Hematopoietic multipotent progenitor cell treated with erythropoietin and hydrocortisone succinate and interleukin-3 and kit ligand, for 15 days (in vitro differentiated cells): ENCODE data around the gene CAMSAP1.

Experiments used
- DNase-seq: peaks from one replicate; pipeline ENCODE4 v3.0.0-alpha.2; 2015; ENCODE audit warnings: low spot score

The CAMSAP1 gene

DNA sequence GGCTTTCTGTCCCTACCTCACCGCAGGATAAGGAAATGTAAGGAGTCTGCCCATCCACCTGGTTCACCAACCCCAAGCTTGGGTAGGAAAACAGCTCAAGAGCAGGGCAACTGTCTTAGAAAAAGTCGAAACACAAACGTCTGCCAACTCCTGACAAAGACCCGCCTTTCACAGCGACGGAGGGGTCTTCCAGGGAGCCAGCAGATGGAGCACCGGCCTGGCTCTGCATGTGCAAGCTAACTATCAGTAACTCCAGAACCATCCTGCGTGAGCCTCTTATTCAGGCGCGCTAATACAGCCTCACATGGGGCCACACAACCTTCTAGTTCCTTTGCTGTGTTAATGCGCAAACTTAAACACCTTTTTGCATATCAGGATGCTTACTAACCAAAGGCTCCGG, 26.9 kb downstream of the CAMSAP1 start:
- no peak for DNase-seq

DNA sequence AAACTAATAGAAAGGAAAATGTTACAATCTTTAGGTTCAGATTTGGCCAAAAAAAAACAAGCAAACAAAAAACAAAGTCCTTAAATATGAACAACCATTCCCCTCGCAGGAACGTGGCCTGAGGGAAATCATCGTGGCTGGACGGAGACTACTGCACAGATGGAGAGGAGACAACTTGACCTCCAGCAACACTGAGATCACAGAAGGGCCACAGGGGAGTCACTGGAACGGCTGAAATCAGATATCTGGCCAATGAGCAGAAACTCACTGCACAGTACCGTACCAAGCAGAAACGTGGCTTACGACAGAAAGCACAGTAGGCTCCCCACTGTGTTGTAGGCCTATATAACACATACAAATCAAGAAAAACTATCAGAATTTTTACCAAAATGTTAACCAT, 27.7 kb downstream of the CAMSAP1 start:
- DNase-seq = no peak

DNA sequence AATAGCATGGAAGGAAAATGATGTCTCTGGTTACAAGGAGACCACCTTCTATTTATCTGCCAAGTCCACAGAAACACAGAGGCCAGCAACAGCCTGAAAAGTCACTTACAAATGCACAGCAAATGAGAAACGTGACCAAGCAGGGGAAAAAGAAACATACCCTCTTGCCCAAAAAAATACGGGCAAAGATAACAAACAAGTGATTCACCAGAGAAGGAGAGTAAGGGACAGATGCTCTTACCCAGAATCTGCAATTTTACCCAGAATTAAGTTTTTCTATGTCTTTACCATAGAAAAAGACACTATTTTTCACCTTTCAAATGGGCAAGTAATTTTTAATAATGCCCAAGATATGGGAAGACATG, 28.1 kb downstream of the CAMSAP1 start:
- no peak for DNase-seq

DNA sequence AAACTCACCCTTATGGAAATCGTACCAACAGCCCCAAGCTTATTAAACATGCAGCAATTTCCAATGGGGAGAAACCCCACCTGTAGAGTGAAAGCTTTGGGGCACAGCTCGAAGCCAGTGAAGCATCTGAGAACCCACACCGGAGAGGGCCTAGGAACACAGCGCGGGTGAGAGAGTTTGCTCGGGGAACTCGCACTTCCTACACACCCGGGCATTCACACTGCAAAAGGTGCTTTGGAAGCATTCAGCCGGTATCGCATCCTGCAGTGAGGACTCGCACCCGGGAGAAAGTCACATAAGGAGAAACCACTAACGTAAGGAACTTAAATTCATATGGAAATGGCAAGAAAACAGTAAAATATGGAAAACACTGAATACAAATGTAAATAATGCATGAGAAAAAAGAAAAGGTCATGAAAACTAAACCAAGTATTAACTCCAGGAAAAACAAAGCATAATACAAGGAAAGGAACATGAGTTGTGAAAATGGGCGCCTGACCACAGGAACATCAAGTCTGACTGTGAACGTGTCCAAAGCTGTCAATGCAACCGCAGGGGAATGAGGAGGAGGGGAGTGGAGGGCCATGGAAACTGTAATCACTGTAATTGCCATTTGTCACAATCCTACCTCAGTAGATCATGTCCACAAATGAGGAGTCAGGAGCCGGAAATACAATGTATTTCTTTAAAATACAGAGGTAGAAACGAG, 28.7 kb downstream of the CAMSAP1 start:
- no peak for DNase-seq

DNA sequence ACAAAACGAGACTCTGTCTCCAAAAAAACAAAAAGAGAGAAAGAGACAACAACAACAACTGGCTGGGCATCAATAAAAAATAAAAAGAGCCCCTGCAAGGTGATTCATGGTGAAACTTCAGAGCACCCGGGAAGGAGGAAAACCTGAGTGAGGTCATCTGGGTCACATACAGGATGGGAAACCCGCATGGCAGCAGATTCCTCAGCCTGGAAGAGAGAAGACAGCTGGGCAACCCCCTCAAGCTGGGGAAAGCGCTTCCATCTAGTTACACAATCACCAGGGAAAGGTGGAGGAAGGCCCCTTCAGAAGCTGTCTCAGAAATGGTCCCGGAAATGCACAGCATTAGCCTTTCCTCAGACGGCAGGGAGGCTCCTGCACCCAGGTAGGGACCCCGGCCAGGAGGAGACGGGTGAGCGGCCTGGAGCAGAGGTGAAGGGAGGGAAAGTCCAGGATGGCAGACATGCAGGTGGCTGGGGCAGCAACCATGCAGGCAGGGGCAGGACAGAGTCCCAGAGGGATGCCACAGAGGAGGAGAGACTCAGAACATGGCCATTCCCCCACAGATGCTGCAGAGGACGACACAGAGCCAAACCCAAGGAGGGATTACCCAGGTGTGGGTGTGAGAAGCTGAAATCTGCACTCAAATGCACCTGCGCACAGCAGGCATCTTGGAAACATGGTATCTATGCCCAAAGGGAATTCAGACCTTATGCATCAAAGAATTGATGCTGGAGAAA, 29.4 kb downstream of the CAMSAP1 start:
- DNase-seq = no peak

DNA sequence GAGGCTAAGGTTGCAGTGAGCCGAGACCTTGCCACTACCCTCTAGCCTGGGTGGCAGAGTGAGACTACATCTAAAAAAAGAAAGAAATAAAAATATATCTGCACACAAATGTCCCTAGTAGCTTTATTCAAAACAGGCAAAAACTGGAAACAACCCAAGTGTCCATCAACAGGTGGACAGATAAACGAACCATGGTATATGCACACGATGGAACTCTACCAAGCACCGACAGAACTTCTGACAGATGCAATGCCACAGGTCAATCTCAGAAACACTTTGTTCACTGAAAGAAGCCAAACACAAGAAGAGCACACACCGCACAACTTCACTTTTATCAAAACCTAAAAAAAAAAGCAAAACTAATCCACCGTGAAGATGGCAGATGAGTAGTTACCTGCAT, 30.4 kb downstream of the CAMSAP1 start:
- DNase-seq = no peak

DNA sequence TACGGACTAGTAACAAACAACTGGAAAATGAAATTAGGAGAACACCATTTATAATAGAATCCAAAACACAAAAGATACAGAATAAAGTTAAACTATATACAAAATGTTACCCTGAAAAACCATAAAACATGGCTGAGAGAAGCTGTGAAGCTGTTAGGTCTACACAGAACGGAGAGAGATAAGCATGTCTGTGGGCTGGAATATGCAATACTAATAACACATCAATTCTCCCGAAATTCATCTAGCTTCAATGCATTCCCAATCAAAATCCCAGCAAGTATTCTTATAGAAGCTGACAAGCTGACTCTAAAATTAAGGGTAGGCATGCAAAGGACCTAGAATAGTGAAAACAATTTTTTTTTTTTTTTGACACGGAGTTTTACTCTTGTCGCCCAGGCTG, 32.5 kb downstream of the CAMSAP1 start:
- no peak for DNase-seq

DNA sequence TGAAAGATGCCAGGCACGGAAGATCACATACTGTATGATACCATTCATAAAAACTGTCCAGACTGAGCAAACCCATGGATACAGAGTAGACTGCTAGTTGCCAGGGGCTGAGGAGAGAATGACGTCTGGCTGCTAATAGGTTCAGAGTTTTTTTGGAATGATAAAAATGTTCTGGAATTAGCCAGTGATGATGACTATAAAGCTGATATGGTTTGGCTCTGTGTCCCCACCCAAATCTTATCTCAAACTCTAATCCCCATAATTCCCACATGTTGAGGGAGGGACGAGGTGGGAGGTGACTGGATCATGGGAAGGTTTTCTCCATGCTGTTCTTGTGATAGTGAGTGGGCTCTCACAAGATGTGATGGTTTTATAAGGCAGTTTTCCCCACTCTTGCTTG, 37.4 kb downstream of the CAMSAP1 start:
- DNase-seq = no peak

DNA sequence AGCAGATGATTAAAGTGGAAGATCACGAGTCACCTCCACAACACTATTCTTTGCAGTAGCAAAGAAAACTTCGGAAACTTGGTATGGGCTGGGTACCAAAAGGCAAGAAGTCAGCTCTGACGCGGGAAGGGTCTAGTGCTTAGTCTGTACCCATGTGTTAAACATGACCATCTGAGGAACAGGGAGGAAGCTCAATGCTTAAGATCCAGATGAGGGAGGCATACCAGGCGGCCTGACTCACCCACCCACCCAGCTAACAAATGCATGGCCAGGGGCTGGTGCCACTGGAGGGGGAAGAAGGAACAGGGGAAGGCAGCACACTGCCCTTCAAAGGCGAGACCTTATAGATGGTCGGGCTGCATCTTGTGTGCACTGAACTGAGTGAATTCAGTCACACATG, 41.8 kb downstream of the CAMSAP1 start:
- DNase-seq = no peak

DNA sequence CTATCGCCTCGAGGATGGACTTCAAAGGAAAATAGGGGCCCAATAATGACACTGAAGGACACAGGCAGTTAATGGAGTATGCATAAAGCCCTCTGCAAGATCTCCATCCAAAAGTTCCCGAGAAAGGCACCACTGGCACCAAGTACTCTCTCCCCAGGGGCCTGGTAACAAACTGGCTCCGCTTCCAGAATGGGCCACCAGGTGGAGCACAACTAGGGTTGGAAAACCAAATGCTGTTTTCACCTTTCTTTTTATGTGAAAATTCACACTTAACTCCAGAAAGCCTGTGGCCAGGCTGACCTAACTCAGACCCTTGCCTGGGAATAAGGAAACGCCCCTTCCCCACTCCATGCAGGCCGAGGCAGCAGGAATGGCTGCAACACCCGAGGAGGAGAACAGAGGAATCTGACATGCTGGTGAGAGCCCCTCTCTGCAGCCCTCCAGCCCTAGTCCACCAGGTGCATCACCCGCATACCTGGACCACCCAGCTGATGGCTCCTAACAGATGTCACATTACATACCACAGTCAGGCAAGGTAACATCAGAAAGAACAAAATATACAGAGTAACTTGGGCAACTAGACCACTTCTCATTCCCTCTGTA, 42.8 kb downstream of the CAMSAP1 start:
- DNase-seq = peak; percentile 74

DNA sequence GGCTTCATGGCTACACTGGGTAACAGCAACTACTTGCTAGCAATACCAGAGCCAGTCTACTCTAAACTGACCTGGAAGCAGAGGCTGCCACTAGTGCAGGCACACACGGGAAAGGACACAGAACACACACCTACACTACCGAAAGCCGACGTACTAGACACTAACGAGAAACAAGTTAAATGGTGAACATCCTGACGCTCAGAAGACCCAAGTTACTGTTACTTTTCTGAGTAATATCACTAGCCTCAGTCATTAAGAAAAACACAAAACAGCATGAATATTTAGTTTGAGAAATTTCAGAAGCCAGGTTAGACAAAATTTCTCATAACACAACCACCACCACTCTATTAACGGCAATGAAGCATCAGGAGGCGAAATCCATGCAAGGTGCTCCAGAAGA, 44.5 kb downstream of the CAMSAP1 start:
- no peak for DNase-seq

DNA sequence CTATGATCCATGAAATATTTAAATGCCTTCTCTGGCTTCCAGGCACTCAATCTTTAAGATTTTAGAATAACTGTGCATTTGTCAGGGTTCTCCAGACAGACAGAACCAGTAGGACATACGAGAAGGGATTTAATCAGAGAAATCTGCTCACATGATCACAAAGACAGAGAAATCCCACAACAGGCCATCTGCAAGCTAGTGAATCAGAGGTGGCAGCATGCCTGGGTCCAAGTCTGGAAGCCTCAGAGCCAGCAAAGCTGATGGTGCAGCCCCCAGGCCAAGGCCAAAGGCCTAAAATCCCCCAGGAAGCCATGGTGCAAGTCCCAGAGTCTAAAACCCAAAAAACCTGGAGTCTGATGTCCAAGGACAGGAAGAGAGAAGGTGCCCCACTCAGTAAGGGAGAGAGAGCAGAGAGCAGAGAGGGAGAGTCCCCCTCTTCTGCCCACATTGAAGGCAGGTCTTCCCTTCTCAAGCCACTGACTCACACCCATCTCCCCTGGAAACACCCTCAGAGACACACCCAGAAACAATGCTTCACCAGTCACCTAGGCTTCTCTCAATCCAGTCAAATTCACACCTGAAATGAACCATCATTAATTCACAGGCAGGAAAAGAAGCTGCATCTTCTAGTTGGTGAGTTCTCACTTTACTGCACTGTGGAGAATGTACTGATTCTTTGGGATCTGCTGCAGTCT, 48.7 kb downstream of the CAMSAP1 start:
- DNase-seq = no peak

DNA sequence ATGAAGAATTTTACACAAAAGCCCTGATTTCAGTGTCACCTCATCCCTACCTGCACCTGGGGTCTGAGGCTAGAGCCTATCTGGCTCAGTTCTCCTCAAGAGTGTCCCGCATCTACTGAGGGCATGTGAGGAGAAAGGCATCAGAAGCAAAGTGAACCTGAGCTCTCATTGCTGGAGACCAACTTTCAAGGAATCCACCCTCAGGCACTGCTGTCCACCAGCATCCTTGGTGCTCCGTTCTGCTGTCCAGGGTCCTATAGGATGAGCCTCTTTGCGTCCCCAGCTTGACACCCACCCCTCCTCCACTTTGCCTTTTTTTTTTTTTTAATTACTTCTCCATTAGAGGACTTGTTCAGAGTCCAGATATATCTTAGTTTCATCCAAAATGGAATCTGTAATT, 49.5 kb downstream of the CAMSAP1 start:
- DNase-seq = no peak

DNA sequence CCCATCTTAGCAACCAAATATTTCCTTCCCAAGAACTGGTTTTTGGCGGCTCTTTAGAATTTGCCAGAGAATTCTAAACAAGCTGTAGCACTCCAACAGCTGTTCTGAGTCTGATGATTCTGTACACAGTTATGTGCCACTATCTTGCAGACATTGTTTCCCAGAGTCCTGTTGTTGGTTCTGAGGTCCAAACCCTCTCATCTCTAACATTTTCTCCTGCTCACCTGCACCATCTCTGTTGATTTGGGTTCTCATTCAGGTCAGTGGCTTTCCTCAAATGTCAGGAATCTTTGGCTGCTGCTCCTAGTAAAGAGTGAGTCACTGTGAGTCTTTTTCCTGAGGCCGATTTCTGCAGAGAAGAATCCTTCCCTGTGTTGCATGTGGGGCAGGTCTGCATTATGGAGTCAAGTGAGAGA, 50.0 kb downstream of the CAMSAP1 start:
- no peak for DNase-seq

DNA sequence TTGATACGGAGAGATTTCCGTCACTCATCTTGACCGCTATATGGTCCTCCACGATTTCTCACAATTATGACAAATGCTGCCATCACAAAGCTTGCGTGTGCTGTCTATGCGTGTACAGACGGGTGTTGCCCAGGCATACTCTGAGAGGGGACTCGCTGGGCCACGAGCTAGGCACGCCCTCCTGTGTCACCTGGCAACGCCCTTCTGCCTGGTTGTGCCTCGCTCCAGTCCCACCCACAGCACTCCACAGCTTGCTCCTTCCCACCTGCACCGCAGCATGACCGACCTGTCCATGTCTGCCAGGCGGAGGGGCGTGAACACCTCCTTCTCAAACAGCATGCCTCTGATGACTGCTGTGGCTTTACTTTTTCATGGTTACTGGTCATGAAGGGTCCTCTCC, 55.6 kb downstream of the CAMSAP1 start:
- no peak for DNase-seq

DNA sequence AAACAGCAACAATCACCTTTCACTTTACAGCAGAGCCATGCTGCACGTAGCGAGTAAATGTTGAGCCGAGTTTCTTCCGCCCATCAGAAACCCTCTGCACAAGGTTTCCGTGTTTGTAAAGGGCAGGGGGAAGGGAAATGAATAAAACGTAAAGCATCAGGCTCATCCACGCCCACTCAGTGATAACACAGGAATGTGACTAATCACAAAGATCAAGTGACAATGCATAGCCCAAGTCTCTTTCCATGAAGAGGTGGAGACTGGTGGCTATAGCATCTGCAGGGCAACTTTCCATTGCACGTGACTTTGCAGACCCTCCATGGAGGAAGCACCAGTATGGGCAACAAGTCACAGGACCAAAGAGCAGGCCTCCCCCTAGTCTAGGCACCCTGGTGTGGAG, 56.6 kb downstream of the CAMSAP1 start:
- no peak for DNase-seq

DNA sequence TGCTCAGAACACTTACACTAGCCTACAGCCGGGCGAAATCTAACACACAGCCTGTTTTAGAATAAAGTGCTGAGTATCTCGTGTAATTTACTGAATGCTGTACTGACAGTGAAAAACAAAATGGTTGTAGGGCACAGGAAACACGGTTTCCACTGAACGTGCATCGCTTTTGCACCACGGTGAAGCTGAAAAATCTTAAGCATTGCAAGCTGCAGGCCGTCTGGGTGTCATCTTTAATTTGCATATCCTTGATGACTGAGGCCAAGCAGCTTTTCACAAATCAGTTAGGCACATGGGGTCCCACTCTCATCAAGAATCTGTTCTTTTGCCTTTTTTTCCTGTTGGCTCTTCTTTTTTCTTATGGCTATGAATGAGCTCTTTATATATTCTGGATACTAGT, 58.2 kb downstream of the CAMSAP1 start:
- no peak for DNase-seq

DNA sequence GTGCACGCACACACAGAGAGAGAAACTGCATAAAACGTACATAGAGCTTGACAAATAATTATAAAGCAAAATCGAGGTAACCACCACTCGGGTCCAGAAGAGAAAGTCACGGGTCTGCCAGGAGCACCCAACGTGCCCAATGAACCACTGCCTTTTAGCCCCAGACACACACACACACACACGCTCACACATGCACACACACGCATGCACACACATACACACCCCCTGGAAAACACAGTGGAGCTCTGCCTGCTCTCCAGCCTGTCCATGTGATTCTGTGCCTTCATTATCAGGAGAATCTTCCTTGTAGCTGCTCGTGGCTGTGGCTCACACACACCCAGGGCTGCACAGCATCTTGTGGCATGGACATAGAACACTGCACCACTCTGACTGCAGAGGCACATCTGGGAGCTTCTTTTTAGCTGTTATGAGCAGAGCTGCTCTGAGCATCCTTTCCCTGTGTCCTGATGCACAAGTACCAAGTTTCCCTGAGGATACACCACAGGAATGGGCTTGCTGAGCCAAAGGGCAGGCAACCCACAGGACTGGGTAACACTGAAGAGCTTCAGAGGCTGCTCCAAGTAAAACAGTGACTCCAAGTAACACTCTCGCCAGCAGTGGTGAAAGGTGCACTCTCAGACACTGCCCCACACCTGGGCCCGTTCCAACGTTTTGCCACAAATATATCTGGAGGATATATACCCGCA, 58.9 kb downstream of the CAMSAP1 start:
- no peak for DNase-seq

DNA sequence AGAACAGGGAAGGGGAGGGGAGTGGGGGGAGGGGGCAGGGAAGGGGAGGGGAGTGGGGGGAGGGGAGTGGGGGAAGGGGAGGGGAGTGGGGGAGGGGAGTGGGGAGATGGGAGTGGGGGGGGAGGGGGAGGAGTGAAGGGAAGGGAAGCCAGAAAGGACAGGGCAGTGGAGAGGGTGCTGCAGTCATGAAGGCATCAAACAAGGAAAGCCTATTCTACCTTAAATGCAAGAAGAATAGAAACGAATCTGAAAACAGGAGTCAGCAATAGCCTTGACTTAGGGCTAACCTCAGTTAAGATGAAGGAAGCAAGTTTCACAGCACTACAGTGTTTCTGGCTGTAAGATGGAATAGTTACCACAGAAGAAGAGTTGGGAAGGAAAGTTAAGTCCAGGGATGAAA, 59.5 kb downstream of the CAMSAP1 start:
- no peak for DNase-seq

DNA sequence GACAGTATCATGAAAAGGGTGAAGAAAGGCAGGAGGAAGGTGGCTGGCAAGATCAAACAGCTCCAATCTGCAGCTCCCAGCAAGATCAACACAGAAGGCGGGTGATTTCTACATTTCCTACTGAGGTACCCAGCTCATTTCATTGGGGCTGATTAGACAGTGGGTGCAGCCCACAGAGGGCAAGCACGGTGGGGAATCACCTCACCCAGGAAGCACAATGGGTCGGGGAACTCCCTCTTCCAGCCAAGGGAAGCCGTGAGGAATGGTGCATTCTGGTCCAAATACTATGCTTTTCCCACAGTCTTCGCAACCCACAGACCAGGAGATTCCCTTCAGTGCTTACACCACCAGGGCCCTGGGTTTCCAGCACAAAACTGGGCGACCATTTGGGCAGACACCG, 66.8 kb downstream of the CAMSAP1 start:
- no peak for DNase-seq

DNA sequence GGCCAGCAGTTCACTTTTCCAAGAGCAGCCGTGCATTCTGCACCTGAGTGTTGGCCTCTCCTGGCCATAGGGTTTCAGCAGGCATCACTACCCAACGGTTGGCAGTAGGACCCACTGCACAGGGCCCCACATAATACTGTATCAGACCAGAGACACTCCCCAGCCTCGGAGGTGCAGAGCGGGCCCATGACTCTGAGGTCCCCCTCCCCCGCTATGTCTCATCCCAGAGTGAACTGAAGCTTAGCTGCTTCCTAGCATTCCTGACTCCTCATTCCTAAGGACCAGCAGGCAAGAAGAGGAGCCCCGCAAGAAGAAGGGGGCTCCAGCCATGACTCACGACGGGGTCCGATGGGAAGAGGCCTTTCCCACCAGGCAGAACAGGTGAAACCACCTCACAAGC, 67.2 kb downstream of the CAMSAP1 start:
- DNase-seq = no peak

DNA sequence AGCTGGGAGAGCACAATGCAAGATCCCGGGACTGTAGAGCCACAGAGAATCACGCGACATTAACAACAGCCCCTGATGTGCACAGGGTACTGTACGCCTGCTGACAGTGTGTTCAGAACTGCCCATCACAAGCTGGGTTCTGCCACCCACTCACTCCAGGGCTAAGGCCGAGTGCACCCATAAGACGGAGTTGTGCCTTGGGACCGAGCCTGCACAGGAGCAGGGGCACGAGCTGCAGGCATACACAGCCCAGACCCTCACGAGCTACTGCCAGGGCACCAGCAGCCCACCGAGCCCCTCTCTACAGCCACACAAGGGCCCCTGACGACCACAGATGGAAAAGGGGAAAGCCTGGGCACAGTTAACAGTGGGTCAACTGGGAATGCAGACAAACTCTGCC, 67.8 kb downstream of the CAMSAP1 start:
- no peak for DNase-seq
